Stomach (tissue), 4 donors: ENCODE results near the gene MCL1.
"Not testable (repeated sequence)": the region's sequence is repeated elsewhere in the genome, so short reads cannot be mapped to it uniquely, and the experiment has no call there.

Source experiments
- EP300 ChIP-seq: sonication (generic); formaldehyde crosslinking; IDR thresholded peaks from one replicate; pipeline ENCODE4 v1.6.1; 2017; ENCODE audit warnings: antibody characterized with exemption
- POLR2A ChIP-seq, 4 donors: fragments of 450-650 bp; IDR thresholded peaks; one replicate each; pipeline ENCODE4 v1.6.1; 2016; ENCODE audit warnings: antibody characterized with exemption in 4 of 4, control low read depth in 2 of 4, mild to moderate bottlenecking in 1 of 4, moderate library complexity in 1 of 4
- POLR2AphosphoS5 ChIP-seq, 3 donors: sonication (generic); formaldehyde crosslinking; IDR thresholded peaks; one replicate each; pipeline ENCODE4 v1.6.1; 2016; ENCODE audit warnings: antibody characterized with exemption in 3 of 3
- TF ChIP-seq, protein P1 (sequence below), 7 experiments: fragments of 450-650 bp in 4 of 7; fragments of 200-600 bp in 3 of 7; sonication (generic) in 3 of 7; IDR thresholded peaks; one replicate each; pipeline ENCODE4 v1.5.1; 2016 to 2019; ENCODE audit warnings: antibody characterized with exemption in 7 of 7, control low read depth in 2 of 7, mild to moderate bottlenecking in 1 of 7

DNA sequence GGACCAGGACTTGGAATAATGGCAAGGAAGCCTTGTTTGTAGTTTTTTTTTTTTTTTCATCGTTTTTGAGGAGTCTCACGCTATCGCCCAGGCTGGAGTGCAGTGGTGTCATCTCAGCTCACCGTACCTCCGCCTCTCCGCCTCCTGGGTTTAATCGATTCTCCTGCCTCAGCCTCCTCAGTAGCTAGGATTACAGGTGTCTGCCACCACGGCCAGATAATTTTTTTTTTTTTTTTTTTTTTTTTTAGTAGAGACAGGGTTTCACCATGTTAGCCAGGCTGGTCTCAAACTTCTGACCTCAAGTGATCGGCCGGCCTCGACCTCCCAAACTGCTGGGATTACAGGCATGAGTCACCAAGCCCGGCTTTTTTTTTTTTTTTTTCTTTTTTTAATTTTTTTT lies 23.0 kb upstream of the MCL1 start:
- TF ChIP-seq, protein P1, sequence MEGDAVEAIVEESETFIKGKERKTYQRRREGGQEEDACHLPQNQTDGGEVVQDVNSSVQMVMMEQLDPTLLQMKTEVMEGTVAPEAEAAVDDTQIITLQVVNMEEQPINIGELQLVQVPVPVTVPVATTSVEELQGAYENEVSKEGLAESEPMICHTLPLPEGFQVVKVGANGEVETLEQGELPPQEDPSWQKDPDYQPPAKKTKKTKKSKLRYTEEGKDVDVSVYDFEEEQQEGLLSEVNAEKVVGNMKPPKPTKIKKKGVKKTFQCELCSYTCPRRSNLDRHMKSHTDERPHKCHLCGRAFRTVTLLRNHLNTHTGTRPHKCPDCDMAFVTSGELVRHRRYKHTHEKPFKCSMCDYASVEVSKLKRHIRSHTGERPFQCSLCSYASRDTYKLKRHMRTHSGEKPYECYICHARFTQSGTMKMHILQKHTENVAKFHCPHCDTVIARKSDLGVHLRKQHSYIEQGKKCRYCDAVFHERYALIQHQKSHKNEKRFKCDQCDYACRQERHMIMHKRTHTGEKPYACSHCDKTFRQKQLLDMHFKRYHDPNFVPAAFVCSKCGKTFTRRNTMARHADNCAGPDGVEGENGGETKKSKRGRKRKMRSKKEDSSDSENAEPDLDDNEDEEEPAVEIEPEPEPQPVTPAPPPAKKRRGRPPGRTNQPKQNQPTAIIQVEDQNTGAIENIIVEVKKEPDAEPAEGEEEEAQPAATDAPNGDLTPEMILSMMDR (IDR thresholded peaks at IDR 0.05), result not testable (repeated sequence)
- TF ChIP-seq POLR2A (IDR thresholded peaks at IDR 0.05); POLR2AphosphoS5 (IDR thresholded peaks at IDR 0.05); EP300: not testable (repeated sequence)
